GM04503 (cell line): ENCODE measurements around the gene ZNF263.
"Not testable (repeated sequence)": the region's sequence is repeated elsewhere in the genome, so short reads cannot be mapped to it uniquely, and the experiment has no call there.

Source experiments
- DNase-seq: peaks from one replicate; pipeline ENCODE4 v3.0.0-alpha.2; 2012; ENCODE audit warnings: low read depth

The ZNF263 gene

DNA sequence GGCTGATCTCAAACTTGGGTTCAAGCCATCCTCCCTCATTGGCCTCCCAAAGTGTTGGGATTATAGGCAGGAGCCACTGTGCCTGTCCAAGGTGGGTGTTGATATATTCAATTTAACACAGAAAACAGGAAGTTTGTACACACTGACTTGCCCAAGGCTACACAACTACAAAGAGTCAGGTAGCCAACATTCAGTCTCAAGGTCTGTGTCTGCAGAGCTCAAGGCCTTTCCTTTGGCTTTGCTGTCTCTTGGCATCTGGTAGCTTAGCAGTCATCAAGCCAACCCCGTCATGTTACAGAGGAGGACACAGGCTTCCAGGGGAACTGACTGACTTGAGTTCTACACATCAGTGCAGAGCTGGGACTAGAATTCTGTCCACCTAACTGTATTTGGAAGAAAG is 15.0 kb upstream of the ZNF263 start:
- no peak for DNase-seq

DNA sequence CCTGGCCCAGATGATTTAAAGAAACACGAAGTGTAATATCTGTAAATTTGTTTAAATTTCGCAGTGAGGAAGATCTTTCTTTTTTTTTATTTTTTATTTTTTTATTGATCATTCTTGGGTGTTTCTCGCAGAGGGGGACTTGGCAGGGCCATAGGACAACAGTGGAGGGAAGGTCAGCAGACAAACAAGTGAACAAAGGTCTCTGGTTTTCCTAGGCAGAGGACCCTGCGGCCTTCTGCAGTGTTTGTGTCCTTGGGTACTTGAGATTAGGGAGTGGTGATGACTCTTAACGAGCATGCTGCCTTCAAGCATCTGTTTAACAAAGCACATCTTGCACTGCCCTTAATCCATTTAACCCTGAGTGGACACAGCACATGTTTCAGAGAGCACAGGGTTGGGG is 12.6 kb upstream of the ZNF263 start:
- DNase-seq = not testable (repeated sequence)

DNA sequence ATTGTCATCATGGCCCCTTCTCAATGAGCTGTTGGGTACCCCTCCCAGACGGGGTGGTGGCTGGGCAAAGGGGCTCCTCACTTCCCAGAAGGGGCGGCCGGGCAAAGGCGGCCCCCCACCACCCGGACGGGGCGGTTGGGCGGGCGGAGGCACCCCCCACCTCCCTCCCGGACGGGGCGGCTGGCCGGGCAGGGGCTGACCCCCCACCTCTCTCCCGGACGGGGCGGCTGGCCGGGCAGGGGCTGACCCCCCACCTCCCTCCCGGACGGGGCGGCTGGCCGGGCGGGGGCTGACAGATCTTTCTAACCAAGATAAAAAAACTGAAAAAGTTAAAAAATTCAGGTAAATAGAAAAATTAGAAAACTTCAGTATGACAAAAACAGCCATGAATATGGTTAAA is 12.0 kb upstream of the ZNF263 start:
- DNase-seq = not testable (repeated sequence)

DNA sequence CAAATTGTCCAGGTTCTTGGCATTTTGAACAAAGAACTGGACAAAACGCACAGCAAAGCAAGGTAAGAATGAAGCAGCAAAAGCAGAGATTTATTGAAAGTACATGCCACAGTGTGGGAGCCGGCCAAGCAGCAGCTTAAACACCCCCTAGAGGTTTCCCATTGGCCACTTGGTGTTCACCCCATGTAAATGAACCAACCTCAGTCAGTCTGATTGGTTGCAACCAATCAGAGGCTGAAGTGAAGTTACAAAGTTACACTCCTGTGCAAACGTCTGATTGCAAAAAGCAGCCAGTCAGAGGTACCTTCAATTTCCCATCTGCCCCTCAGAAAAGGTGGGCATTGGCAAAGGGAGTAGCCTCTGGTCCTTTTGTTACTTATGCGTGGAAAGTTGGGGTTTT is 8.8 kb upstream of the ZNF263 start:
- DNase-seq = no peak

DNA sequence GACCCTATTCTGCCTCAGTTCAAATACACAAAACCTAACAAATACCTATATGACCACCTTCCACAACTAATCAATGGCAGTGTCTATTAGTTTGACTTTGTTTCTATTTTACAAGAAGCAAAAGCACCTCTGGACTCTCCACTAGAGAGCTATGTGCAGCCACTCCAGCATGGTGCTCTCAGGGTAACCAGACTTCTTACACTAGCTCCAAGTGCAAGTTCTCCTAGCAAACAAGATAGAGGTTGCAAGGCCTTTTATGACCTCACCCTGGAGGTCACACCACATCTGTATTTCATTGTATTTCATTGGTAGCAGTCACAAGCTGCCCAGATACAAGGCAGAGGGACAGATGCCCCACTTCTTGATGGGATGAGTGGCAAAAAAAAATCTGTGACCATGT is 8.3 kb upstream of the ZNF263 start:
- DNase-seq = no peak

DNA sequence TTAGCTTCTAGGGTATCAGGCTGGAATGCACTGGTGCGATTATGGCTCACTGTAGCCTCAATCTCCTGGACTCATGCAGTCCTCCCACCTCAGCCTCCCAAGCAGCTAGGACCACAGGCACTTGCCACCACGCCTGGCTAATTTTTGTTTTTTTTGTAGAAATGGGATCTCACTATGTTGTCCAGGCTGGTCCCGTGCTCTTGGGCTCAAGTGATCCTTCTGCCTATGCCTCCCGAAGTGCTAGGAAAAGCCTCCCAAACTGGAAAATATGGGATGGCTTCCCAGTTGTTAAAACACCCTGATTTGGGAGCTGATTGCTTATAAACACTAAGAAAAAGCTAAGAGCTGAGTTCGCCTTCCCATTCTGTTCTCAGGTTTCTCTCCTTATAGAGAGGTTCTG is 6.6 kb upstream of the ZNF263 start:
- DNase-seq = no peak

DNA sequence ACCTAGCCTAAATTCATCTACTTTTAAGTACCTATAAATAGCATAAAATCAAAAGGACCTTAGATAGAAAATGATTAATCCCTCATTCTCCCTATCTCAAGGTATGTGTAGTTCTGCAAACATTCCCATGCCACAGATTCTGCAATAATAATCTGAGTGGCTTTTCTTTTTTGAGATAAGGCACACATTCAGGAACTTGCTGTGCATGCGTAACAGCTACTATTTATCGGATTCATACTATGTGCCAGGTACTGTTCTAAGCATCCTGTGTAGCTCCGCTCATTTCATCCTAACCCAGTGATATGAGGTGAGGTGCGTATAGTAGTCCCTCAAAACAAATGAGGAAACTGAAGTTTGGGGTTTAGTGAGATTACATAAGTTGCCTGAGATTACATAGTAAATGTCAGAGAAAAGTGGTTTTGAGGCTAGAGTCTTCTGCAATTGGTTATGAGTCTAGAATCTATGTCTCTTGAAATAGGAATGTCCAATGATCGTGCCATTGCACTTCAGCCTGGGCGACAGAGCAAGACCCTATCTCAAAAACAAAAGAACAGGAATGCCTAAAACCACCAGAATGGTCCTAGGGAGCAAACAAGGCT is 2.0 kb upstream of the ZNF263 start:
- DNase-seq = no peak

DNA sequence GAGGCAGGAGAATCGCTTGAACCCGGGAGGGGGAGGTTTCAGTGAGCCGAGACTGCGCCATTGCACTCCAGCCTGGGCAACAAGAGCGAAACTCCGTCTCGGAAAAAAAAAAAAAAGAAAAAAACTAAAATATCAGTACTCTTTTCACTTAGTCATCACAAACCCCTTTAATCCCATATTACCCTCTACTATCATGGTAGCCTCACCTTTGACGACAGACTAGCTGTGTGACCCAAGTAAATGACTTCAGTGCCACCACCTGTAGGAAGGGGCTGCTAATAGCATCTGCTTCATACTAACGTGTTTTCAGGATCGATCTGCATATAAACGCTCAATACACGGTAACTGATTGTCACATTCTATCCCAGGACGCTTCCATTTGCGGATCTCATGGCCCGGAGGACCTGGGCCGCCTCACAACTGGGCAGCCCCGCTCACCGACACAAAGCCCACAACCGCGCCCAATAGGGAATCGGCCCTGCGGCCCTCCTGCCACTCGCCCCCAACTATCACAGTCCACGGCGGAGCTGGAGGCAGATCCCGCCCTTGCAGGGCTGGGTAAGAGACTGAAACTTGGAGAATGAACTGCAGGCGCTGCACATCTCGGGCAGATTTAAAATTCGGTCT is 1.1 kb upstream of the ZNF263 start:
- no peak for DNase-seq

DNA sequence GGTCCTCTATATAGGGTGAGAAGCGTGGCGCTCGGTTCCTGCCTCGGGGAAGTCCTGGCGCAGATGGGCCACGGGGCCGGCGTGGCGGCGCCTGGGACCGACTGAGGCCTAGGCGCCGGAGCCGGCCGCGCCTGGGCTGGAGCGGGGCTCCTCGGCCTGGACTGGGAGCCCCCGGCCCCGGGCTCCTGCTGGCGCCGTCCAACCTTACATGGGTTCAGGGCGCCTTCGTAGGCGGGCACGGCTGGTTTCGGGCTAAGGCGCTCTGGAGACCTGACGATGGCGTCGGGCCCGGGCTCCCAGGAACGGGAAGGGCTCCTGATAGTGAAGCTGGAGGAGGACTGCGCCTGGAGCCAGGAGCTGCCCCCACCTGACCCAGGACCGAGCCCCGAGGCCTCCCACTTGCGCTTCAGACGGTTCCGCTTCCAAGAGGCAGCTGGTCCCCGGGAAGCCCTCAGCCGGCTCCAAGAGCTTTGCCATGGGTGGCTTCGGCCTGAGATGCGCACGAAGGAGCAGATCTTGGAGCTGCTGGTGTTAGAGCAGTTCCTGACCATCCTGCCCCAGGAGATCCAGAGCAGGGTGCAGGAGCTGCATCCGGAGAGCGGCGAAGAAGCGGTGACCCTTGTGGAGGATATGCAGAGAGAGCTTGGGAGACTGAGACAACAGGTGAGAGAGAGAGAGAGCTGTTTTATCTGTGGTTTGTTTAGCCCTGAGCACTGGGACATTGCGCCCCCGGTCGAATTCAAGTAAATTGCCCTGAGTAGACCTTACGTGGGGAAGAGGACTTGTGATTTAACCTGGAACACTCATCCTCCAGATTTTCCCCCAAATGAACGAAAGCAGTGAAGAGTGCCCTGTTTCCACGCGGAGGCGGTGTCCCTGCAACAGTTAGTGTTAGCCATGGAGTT is 504 bp downstream of the ZNF263 start:
- no peak for DNase-seq

DNA sequence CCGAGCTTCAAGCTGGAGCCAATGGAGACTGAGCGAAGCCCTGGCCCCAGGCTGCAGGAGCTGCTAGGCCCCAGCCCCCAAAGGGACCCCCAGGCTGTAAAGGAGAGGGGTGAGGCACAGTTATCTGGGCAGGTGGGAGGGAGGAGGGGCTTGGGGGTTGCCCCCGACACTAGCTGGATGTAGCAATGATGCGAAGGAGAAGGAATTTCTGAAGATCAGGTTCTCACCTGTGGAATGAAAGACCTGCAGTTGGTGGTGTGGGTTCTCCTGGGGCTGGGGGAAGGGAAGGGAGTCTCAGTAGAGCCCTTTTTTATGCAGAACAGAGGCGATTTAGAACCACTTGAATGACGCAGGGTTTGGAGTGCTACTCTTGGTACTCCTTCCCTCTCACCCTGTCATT is 1.8 kb downstream of the ZNF263 start:
- no peak for DNase-seq

DNA sequence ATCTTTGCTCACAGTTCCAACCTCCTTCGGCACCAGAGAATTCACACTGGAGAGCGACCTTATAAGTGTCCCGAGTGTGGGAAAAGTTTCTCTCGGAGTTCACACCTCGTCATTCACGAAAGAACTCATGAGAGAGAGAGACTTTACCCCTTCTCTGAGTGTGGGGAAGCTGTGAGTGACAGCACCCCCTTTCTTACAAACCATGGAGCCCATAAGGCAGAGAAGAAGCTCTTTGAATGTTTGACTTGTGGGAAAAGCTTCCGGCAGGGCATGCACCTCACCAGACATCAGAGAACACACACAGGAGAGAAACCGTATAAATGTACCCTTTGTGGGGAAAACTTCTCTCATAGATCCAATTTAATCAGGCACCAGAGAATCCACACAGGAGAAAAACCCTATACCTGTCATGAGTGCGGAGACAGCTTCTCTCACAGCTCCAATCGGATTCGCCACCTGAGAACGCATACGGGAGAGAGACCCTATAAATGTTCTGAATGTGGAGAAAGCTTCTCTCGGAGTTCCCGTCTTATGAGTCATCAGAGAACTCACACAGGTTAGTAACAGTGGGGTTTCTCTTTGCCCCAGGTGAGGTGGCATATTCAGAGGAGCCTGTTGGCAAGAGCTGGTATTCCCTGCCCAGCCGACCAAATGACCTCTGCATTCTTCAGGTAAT is 6.8 kb downstream of the ZNF263 start:
- no peak for DNase-seq

DNA sequence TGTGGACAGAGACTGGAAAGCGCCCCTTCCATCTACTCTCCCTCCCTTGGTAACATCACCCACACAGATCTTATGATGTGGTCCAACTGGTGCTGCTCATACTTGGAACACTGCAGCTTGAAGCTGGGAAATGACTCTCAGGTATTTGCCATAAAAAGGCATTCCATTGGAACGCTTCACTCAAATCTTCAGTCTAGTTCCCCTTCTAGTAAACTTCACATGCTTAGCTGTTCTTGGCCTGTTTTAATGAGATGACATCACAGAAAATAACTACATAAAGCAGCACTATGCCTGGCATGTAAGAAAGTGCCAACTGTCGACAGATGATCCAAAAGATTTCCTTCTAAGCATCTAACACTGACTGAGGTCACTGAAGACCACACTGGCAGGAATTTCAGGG is 9.3 kb downstream of the ZNF263 start:
- peak; percentile 84 for DNase-seq

DNA sequence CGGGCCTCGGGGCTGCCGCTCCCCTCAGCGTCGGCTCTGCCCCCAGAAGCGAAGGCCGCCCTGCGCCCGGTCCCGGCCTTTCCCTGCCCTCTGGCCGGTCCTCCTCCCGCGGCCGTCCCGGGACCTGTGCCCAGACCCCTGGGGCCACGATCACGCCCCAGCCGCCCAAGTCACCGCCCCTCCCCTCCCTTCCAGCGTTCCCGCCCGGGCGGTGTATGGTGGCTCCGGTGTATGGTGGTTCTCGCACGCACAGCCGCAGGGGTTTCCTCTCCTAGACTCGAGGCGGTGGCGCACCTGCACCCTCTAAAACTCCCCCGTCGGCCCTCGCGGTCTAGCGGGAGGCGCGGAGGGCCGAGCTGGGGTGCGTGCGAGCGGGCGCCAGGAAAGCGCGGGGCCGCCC is 11.9 kb downstream of the ZNF263 start:
- no peak for DNase-seq

DNA sequence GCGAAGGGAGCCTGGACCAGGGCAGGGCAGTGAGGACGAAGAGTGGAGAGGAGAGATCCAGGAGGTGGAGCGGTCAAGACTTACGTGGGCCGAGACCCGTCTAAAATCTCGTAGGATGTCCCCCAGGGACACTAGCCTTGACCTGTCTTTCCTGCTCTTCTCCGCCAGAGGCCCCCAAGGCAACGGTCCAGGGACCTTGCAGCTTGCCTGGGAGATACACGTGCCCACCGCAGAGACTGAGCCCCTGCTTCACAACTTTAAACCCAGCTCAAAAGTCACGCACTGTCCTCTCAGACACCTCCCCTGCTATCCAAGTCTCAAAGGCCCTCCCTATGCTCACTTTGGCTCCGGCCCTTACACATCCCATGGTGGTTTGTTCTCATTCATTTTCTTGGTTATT is 12.5 kb downstream of the ZNF263 start:
- no peak for DNase-seq

DNA sequence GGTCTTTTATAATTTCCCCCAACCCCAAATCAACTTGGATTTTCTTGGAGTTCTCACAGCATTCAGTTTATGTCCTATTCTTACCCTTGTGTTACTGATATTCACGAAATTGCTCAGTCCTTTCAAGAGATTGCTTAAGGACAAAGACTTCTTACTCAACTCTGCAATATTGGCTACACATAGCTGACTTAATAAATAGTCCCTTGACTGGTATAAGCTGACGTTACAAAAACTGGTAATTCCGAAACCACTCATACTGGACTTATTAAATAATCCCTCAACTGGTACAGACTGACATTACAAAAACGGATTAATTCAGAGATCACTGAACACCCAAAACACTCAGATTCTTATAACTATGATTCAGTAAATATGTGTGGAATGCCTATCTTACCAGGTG is 21.1 kb downstream of the ZNF263 start:
- DNase-seq = no peak

DNA sequence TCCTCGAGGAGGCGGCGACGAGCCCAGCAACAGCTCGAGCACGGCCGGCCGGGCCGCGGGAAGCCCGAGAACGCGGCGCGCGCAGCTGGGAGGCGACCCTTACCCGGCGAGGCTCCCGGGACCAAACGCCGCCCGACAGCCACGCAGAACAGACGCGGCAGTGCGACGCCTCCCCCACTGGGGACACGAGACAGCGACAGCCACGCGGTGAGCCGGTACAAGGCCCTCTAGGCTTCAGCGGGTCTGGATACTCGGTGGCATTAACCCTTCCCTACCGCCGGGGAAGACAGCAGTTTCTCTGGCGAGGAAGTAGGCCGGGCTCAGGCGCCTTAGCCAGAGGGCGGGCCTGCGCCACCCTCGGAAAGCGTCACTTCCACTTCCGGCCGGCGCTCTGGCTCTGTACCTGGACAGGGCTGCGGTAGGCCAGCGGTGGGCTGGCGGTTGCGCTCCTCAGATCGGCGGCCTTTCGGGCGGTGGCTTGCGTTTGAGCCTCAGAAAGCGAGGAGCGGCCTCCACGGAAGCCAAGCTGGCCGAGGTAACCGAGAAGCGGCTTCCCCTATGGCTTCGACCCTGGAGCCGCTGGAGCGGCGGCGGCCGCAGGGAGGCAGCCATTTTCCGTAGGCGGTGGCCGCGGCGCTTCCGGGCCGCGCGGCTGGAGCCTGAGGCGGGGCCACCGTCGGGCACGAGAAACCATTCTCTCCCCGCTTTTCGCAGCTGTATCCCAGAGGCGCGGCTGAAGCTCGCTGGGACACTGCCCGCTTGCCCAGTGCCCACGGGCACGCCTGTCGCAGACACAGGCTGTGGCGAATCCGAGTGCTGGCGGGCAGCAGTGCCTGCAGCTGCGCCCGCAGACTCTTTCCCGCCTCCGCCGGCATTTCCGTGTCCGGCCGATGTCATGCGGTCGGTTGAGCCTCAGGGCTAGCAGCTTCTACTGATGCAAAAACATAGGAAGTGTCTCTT is 22.1 kb downstream of the ZNF263 start, which contains the start of the genes TIGD7 and ZNF75A:
Gene TIGD7, minus strand, starts transcription at position 322 of the 960 bp plus-strand sequence. CDS start 4,816 bp downstream, outside the sequence.
Gene ZNF75A, plus strand, starts transcription at position 389 of the 960 bp plus-strand sequence. CDS start 2,932 bp downstream, outside the sequence.
- peak; percentile 65 for DNase-seq

DNA sequence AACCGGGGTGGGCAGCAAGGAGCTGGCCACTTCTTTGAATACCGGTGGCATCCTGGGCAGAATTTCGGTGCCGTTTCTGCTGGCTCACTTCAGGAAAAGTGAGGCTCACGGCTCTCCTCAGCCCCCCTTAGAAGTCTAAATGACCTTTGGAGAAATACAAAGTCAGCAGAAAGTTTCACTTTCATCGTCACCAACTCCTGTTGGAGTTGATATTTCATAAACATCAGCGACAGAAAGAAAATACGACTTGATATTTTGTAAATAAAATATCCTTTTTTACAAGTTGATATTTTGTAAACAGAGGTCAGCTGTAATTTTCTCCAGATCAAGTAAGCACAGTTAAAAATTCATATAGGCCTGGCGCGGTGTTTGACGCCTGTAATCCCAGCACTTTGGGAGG is 22.8 kb downstream of the ZNF263 start:
- no peak for DNase-seq

DNA sequence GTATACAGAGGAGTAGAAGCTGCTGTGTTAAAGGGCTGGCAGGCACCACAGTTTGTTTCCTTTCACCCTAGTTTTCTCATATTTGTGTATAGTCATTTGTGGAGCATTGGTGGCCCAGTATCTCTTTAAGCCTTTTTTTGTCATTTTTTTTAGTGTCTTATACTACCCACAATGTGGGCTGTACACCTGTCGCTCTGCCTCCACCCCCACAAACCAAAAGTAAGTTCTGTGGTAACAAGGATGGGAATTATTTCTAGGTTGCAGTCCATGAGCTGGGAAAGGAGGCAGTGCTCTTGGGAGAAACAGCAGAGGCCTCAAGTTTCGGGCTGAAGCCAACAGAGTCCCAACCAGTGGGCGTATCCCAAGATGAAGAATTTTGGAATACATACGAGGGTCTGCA is 28.2 kb downstream of the ZNF263 start:
- no peak for DNase-seq

DNA sequence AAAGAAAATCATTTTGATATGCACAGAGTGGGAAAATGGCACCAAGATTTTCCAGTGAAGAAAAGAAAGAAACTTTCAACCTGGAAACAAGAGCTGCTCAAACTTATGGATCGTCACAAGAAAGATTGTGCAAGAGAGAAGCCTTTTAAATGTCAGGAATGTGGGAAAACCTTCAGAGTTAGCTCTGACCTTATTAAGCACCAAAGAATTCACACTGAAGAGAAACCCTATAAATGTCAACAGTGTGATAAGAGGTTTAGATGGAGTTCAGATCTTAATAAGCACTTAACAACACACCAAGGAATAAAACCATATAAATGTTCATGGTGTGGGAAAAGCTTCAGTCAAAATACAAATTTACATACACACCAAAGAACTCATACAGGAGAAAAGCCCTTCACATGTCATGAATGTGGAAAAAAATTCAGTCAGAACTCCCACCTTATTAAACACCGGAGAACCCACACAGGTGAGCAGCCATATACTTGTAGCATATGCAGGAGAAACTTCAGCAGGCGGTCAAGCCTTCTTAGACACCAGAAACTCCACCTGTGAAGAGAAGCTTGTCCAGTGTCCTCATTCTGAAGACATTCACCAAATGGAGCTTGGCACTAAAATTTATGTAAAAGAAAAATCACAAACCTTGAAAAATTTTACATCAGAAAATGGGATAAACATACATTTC is 34.2 kb downstream of the ZNF263 start:
- no peak for DNase-seq

DNA sequence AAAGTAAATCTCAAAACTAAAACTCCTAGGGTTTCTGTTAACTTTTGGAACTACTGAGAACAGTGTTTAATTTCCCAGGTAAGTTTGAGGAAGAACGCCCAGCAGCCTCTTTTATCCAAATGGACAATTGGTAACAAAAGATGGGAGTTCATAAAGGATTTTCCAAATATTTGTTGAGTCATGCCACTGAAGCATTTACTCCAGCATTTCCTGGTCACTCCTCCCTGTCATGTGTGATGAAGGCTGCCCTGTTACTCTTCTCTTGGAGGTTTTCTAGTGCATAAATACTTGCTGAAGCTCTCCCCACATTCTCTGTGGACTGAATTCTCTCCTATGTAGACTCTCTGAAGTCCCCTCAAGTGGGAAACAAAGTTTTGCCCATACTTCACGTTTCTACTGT is 38.5 kb downstream of the ZNF263 start:
- DNase-seq = no peak

DNA sequence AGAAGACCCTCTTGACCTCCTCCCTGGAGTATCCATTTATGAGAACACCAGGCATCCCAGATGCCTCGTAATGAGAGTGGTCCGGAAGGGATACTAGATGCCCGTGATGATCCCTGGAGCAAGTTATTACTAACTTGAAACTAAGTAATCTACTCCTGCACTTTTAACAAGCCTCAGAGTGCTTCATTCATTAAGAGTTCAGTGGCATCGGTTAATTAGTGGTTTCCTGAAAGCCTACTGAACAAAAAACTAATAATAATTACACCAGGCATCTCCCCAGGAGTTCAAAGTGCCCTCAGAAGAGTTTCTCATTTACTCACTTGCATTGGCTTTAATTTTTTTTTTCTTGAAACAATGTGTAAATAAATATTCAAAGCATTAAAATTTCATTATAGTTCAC is 44.2 kb downstream of the ZNF263 start:
- no peak for DNase-seq
